ENCODE data around the gene ZNF324. TPM values are rescaled to one million over a fixed set of nuclear protein-coding genes. Genes with fewer than 3 reads are reported as not detected.
"Not testable (repeated sequence)": the region's sequence is repeated elsewhere in the genome, so short reads cannot be mapped to it uniquely, and the experiment has no call there.

The ZNF324 gene
- total RNA-seq, 2 experiments from 2014 or later = 4.7 to 7.5 TPM

GRCh38 chr19:58480831-58481230, 14.0 kb downstream of the ZNF324 start:
- Mint-ChIP-seq H3K9me3 (ENCODE audit: low read depth) (no peaks in the 10 kb centered on the region), H3K36me3 (ENCODE audit: low read depth) (peaks cover 10% of the 10 kb centered on the region), H3K4me1 (peaks cover 6% of the 10 kb centered on the region), H3K27ac (no peak overlapping the region), H3K4me3 (no peak overlapping the region), H3K27me3 (no peaks in the 10 kb centered on the region)
- intact Hi-C loops (cut with DNase I, micrococcal nuclease) = no loop called here
- CTCF ChIA-PET = no interaction called here
- ATAC-seq (no peak), DNase-seq (no peak)
- POLR2A ChIA-PET = no interaction called here

- CTCF ChIA-PET = interaction anchor here (1.2 to 1.5 kb wide), 2 partner anchors 32 to 99 kb away, joined by 4 read pairs; no protein-coding TSS in a partner anchor
- H3K27me3 Mint-ChIP-seq = no peaks in the 10 kb centered on the region
- no peaks in the 10 kb centered on the region for H3K4me1 Mint-ChIP-seq
- no peak overlapping the region for H3K4me3 Mint-ChIP-seq
- intact Hi-C loops (cut with DNase I, micrococcal nuclease) = no loop called here
- H3K27ac Mint-ChIP-seq = no peak overlapping the region
- H3K9me3 Mint-ChIP-seq (ENCODE audit: low read depth) = no peaks in the 10 kb centered on the region
- DNase-seq = no peak
- ATAC-seq = no peak
- H3K36me3 Mint-ChIP-seq (ENCODE audit: low read depth) = peaks cover 10% of the 10 kb centered on the region
- POLR2A ChIA-PET = interaction anchor here (1.2 kb wide), 1 partner anchor 17 kb away, joined by 3 read pairs; no protein-coding TSS in a partner anchor
These were observed 15.5 kb downstream of the ZNF324 start for GRCh38 chr19:58482372-58482771.

GRCh38 chr19:58483776-58484175, 16.9 kb downstream of the ZNF324 start:
- intact Hi-C loops (cut with DNase I, micrococcal nuclease) = no loop called here
- H3K27me3 Mint-ChIP-seq = no peaks in the 10 kb centered on the region
- H3K4me1 Mint-ChIP-seq = no peaks in the 10 kb centered on the region
- H3K36me3 Mint-ChIP-seq (ENCODE audit: low read depth) = peaks cover 10% of the 10 kb centered on the region
- no peak for ATAC-seq
- no peak for DNase-seq
- ChIA-PET POLR2A (no interaction called here), CTCF (interaction anchor here (0.5 to 0.7 kb wide), 2 partner anchors 26 to 174 kb away, joined by 3 read pairs; no protein-coding TSS in a partner anchor)
- no peaks in the 10 kb centered on the region for H3K9me3 Mint-ChIP-seq (ENCODE audit: low read depth)
- H3K27ac Mint-ChIP-seq = no peak overlapping the region
- H3K4me3 Mint-ChIP-seq = no peak overlapping the region

GRCh38 chr19:58484349-58484748, 17.5 kb downstream of the ZNF324 start:
- H3K27ac Mint-ChIP-seq; DNase-seq; H3K4me1 Mint-ChIP-seq; H3K9me3 Mint-ChIP-seq (ENCODE audit: low read depth); intact Hi-C loops (cut with DNase I, micrococcal nuclease); H3K36me3 Mint-ChIP-seq (ENCODE audit: low read depth); POLR2A ChIA-PET; ATAC-seq; H3K4me3 Mint-ChIP-seq; H3K27me3 Mint-ChIP-seq: not testable (repeated sequence)
- CTCF ChIA-PET = interaction anchor here (0.5 to 0.7 kb wide), 3 partner anchors 26 to 175 kb away, joined by 3 read pairs; no protein-coding TSS in a partner anchor

GRCh38 chr19:58491393-58491792, 24.5 kb downstream of the ZNF324 start:
- no peak for ATAC-seq
- peak overlapping the region; percentile 12 for H3K27ac Mint-ChIP-seq
- H3K4me1 Mint-ChIP-seq = peaks cover 7% of the 10 kb centered on the region
- DNase-seq = no peak
- ChIA-PET POLR2A (no interaction called here), CTCF (no interaction called here)
- H3K4me3 Mint-ChIP-seq = no peak overlapping the region
- intact Hi-C loops (cut with DNase I, micrococcal nuclease) = no loop called here
- no peaks in the 10 kb centered on the region for H3K9me3 Mint-ChIP-seq (ENCODE audit: low read depth)
- H3K36me3 Mint-ChIP-seq (ENCODE audit: low read depth) = no peaks in the 10 kb centered on the region
- no peaks in the 10 kb centered on the region for H3K27me3 Mint-ChIP-seq

GRCh38 chr19:58492265-58492664, 25.4 kb downstream of the ZNF324 start:
- Mint-ChIP-seq H3K4me1 (peaks cover 7% of the 10 kb centered on the region), H3K27me3 (no peaks in the 10 kb centered on the region), H3K9me3 (ENCODE audit: low read depth) (no peaks in the 10 kb centered on the region), H3K4me3 (no peak overlapping the region), H3K36me3 (ENCODE audit: low read depth) (no peaks in the 10 kb centered on the region), H3K27ac (no peak overlapping the region)
- intact Hi-C loops (cut with DNase I, micrococcal nuclease) = no loop called here
- ChIA-PET CTCF (no interaction called here), POLR2A (interaction anchor here (1.3 kb wide), 1 partner anchor 17 kb away, joined by 7 read pairs; the partner anchor contains the start of gene ZNF446)
- no peak for DNase-seq
- no peak for ATAC-seq

GRCh38 chr19:58497634-58498170, 30.8 kb downstream of the ZNF324 start:
- Mint-ChIP-seq H3K27me3 (no peaks in the 10 kb centered on the region), H3K9me3 (ENCODE audit: low read depth) (peaks cover 4% of the 10 kb centered on the region), H3K27ac (peak overlapping the region; percentile 51), H3K4me3 (peak overlapping the region; percentile 81), H3K36me3 (ENCODE audit: low read depth) (peaks cover 3% of the 10 kb centered on the region), H3K4me1 (peaks cover 19% of the 10 kb centered on the region)
- ChIA-PET CTCF (no interaction called here), POLR2A (no interaction called here)
- DNase-seq (no peak), ATAC-seq (no peak)
- intact Hi-C loops (cut with DNase I, micrococcal nuclease) = no loop called here

GRCh38 chr19:58498316-58499020, 31.6 kb downstream of the ZNF324 start:
- Mint-ChIP-seq H3K27me3 (no peaks in the 10 kb centered on the region), H3K9me3 (ENCODE audit: low read depth) (peaks cover 5% of the 10 kb centered on the region), H3K4me3 (peak overlapping the region; percentile 81), H3K36me3 (ENCODE audit: low read depth) (peaks cover 3% of the 10 kb centered on the region), H3K27ac (peak overlapping the region; percentile 95), H3K4me1 (peaks cover 19% of the 10 kb centered on the region)
- ChIA-PET CTCF (no interaction called here), POLR2A (no interaction called here)
- intact Hi-C loops (cut with DNase I, micrococcal nuclease) = loop anchor here (1.0 kb wide), 20 partner anchors 9 to 315 kb away; partner anchors contain the start of genes ZNF132 (in 2 of the 2), ERVK3-1 (in 1 of the 2), MZF1 (in 1 of the 2) and RPS5 (in 1 of the 2)
- DNase-seq (no peak), ATAC-seq (no peak)

- ATAC-seq (peak; percentile 99), DNase-seq (peak; percentile 100)
- CTCF ChIA-PET = interaction anchor here (1.1 to 2.1 kb wide), 3 partner anchors 15 to 168 kb away, joined by 5 to 8 read pairs (median 5); partner anchors contain the start of gene ZBTB45
- peaks cover 3% of the 10 kb centered on the region for H3K36me3 Mint-ChIP-seq (ENCODE audit: low read depth)
- H3K4me1 Mint-ChIP-seq = peaks cover 19% of the 10 kb centered on the region
- peaks cover 5% of the 10 kb centered on the region for H3K9me3 Mint-ChIP-seq (ENCODE audit: low read depth)
- peak overlapping the region; percentile 81 for H3K4me3 Mint-ChIP-seq
- POLR2A ChIA-PET = interaction anchor here (0.6 to 1.3 kb wide), 4 partner anchors 15 to 35 kb away, joined by 3 to 8 read pairs (median 3); partner anchors contain the start of gene ZBTB45
- H3K27ac Mint-ChIP-seq = peak overlapping the region; percentile 95
- intact Hi-C loops (cut with DNase I, micrococcal nuclease) = loop anchor here (1.0 kb wide), 20 partner anchors 10 to 316 kb away; partner anchors contain the start of genes ZNF132 (in 2 of the 2), ERVK3-1 (in 1 of the 2), MZF1 (in 1 of the 2) and RPS5 (in 1 of the 2)
- no peaks in the 10 kb centered on the region for H3K27me3 Mint-ChIP-seq
These were observed 32.4 kb downstream of the ZNF324 start for GRCh38 chr19:58499021-58499927.

- DNase-seq = no peak
- peaks cover 3% of the 10 kb centered on the region for H3K36me3 Mint-ChIP-seq (ENCODE audit: low read depth)
- peak overlapping the region; percentile 81 for H3K4me3 Mint-ChIP-seq
- POLR2A ChIA-PET = interaction anchor here (1.1 to 1.3 kb wide), 2 partner anchors 14 to 20 kb away, joined by 3 to 8 read pairs; partner anchors contain the start of gene ZBTB45
- intact Hi-C loops (cut with DNase I, micrococcal nuclease) = no loop called here
- H3K4me1 Mint-ChIP-seq = peaks cover 19% of the 10 kb centered on the region
- no peak for ATAC-seq
- no peak overlapping the region for H3K27ac Mint-ChIP-seq
- CTCF ChIA-PET = interaction anchor here (1.1 to 2.1 kb wide), 3 partner anchors 14 to 169 kb away, joined by 5 to 8 read pairs (median 5); partner anchors contain the start of gene ZBTB45
- H3K27me3 Mint-ChIP-seq = no peaks in the 10 kb centered on the region
- peaks cover 5% of the 10 kb centered on the region for H3K9me3 Mint-ChIP-seq (ENCODE audit: low read depth)
These were observed 33.4 kb downstream of the ZNF324 start for GRCh38 chr19:58500242-58500641.

All from activated CD4-positive, alpha-beta T cell treated with anti-CD3 and anti-CD28 coated beads for 36 hours (primary cell).